HG02571 (cell line): ENCODE data around the gene HLCS.

ENCODE experiments used
- ATAC-seq: cut with Tn5 transposase; IDR thresholded peaks from one replicate; pipeline ENCODE4 v1.9.1; 2021; ENCODE audit warnings: mild to moderate bottlenecking, moderate library complexity; ENCODE audit not compliant: unreplicated experiment

Gene HLCS

DNA sequence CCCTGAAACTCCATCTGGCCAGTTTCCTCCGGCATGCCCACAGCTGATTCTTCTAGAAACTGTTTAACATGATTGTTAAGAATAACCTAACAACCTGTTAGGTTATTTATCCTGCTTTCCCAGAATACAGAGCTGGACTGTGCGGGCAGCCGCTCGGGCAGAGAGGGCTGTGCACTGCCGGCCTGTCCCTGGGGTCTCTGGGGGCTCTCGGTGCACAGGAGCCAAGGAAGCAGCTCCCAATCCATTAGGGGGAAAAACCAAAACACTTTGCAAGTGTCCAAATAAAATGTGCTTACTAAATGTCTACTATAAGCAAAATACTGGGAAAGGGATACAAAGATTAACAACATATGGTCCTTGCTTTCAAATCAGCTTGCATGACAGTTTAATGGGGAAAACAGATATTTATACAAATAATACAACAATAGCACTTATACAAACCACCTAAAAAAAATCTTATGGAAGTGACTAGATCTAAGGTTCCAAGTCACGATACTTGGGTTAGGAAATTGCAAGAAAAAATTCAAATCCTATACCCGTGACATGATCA, 50.7 kb downstream of the HLCS start:
- ATAC-seq: no peak

DNA sequence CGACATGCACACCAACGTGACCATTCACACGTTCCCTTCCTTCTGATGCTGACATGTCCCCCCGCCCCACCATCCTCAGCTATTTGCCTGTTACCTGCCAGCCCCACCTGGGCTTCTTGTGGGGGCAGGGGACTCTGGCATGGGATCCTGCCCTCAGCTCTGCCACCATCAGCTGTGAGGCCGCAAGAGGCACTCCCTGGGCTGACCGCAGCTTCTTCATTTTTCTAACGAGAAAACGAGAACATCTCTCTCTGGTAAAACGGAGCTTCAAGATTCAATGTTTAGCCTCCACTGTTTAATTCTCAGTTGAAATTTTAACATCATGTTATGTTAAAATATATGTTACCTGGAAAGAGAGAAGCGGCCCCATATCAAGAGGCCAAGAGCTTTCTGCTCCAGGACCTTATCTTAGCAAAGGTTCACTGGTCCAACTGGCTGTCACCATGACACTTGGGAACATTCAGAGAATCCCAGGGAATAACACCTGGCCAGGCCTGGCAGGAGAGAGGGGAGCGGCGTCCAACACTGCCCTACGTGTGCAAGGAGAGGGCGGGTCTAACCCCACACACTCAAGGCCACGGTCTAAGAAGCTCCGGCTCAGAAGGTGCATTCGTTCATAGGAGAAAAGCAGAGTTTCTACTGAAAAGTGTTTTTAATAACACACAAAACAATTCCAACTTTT, 51.3 kb downstream of the HLCS start:
- no peak for ATAC-seq

DNA sequence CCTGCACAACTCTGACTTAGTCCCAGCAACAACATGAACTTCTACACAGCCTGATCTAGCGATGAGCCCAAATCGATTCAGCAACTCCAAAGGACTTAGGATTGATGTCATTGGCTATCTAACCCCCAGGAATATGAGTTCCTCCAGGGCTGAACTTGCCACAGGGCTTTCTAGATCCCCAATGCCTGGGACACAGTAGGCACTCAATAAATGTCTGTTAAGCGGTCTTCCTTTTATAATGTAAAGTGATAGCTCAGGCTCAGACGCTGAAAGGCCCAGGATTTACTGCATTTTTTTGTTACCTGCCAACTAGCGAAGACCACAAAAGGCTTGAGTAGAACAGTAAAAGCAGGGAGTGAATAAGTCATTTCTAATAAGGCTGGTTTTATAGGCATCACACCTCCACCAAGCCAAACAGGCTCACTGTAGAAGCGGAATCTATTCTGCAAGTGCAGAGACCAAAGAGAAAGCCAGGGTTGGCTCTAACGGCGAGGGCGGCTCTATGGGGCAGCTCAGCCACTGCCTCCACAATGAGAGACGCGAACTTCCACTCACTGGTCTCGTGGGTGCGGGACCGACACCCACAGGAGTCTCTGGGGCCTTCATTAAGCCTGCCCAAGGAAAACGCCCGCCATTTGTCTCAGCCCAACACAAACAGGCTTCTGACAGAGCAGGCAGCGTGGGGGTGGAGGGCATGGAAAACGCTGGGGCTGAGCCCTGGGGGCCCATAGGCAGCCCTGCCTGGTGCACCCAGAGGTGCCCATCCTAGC, 52.0 kb downstream of the HLCS start:
- ATAC-seq: no peak

DNA sequence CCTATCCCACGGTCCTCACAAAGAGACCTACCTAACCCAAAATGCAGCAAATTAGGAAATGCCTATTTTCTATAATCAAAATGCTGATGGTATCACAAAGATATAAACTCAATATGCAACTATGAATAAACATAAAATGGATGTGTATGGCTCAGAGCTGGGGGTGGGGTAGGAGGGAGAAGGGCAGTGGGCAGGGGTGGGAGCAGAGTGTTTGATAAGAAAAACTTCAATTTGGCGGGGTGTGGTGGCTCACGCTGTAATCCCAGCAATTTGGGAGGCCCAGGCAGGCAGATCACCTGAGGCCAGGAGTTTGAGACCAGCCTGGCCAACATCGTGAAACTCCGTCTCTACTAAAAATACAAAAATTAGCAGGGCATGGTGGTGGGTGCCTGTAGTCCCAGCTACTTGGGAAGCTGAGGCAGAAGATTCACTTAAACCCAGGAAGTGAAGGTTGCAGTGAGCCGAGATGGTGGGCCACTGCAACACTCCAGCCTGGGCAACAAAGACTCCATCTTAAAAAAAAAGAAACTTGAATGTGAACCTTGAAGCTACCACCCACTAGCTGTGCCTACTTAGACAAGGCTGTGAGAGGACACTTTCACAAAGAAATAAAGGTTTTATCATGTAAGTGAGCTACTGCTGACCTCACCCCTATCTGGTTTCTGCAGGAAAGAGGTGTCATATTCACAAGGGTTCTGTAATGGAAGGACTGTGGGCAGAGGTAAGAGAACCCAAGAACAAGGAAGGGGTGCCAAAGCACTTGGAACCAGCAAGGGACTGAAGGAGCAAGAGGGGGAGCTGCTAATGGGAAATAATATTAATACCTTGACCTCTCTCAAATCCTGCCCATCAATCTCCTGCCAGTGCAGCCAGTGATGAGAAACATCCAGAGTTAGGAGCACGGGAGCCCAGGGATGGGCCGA, 53.0 kb downstream of the HLCS start:
- ATAC-seq: no peak

DNA sequence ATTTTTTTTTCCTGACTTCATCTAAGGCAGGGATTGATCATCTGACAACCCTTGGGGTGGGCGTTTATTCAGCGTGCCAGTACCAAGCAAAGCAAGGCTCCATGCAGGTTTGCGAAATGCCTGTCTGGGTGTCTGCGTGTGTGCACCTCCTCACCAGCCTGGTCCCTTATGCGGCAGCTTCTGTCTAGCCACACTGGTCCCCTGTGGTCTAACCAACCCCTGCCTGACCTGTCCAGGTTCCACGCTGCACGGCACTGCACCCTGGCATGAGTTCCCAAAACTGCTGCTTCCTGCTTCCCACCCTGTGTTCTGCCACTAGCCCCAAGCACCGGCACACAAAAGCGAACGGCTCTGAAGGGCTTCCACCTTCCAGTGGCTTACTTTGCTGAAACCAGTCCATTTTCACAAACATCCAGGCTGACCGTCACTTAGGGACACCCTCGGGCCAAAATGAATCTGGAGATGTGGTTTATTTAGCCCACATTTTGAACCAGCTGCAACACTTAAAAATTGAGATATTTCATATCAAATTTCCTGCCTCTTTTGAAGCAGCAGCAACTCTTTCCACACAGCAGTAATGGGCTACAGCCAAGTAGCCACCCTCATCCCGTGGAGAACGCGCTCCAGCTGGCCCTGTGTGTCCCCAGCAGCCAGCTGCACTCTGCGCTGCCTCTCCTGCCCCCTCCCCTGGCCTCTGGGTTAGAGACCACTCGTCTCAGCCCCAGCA, 55.7 kb downstream of the HLCS start:
- no peak for ATAC-seq

DNA sequence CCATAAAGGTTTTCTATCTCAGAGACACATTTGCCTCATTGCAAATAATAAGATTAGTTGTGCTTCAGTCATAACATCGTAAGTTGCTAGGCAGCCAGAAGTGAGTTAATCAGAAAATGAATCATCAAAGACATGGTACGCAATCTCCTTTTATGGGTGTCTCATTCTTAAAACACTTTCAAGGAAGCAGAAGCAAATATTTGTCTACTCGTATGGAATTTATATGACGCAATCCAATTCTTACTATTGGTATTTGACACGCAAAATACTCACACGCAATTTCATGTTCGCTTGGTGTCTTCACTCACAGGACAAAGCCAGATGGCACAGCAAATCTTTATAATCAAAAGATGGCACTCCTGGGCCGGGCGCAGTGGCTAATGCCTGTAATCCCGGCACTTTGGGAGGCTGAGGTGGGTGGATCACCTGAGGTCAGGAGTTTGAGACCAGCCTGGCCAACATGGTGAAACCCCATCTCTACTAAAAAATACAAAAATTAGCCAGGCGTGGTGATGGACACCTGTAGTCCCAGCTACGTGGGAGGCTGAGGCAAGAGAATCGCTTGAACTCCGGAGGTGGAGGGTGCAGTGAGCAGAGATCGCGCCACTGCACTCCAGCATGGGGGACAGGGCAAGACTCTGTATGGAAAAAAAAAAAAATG, 56.4 kb downstream of the HLCS start:
- ATAC-seq: no peak

DNA sequence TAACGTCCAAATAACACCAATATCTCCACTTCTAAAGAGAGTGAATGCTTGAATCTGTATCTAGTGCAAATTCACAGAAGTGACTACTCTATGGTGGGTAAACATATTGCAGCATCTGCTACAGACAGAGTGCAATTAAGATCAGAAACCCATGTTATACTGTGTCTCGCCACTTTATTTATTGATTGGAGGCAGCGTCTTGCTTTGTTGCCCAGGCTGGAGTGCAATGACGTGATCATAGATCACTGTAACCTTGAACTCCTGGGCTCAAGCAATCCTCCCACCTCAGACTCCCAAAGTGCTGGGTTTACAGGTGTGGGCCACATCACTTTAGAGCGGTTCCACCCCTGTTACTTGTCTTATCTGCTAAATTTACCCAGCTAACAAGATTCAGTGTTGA, 57.0 kb downstream of the HLCS start:
- no peak for ATAC-seq

DNA sequence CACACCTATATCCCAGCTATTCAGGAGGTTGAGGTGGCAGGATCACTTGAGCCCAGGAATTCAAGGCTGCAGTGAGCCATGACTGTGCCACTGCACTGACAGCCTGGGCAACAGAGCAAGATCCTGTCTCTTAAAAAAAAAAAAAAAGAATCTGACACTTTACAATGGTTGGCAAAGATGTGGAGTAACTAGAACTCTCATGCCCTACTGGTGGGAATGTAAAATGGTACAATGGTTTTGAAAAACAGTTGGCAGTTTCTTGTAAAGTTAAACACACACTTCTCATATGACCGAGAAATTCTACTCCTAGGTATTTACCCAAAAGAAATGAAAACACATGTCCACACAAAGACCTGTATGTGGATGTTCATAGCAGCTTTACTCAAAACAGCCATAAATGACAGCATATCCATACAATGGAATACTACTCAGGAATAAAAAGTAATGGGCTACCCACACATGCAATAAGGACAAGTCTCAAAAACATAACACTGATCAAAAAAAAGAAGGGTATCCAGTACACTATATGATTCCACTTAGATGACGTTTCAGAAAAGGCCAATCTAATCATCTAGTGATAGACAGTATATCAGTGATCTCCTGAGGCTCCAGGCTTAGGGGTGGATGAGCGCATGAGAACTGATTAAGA, 58.1 kb downstream of the HLCS start:
- ATAC-seq: no peak

DNA sequence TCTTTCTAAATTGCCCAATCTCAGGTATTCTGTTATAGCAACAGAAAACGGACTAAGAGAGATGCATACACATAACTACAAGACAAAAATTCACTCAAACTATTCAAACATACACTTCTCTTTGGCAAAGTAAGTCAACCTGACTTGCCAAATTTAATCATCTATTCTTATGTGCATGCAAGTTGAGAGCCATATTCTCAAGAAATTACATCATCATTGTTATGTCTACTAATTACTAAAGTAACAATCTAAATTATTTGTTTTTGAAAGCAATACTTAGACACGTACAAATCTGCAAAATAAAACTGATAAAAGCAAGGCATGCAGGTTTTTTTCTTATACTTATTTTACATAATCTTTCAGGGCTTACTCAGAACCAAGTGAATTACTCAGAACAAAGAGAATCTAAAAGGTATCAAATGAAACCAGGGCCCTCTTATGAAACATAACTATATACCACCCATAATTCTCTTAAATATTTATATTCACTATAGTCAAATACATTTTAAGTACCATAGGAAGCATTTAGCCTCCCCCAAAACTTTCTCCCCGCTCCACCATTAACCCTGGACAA, 62.3 kb downstream of the HLCS start:
- no peak for ATAC-seq

DNA sequence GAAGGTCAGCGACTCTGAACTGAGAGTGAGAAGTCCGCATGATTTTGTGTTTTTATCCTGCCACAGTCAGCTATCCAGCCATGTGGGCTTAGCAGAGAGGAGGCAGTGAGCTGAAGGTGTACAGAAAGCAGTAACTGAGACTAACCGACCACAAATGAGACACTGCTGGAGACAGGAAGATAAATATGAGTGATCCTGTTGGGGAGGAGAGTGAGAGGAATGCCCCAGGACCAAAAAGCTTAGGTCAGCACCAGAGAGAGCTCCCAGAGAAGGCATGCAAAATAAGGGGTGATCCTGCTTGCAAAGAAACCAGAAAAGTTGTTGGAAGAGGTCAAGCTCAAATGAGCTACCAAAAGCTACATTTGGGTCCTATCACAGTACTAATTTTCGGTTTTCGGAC, 63.7 kb downstream of the HLCS start:
- no peak for ATAC-seq

DNA sequence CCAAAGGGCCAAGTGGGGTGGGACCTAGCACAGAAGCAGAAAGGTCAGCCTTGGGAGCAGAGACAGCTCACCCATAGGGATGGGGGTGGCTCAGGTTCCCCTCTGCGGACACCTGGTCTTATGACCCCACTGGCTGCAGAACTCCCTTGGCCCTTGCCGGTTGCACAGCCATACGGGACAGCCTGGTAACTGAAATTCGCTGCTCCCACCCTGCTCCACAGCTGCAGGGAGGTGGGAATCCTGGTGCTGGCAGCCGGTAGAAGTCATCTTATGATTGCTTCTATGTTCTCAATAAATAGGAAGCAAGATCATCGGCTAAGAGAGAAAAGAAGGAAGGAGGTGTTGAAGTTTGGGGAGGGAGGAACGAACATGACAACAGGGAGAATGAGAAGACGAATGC, 64.1 kb downstream of the HLCS start:
- ATAC-seq: no peak

DNA sequence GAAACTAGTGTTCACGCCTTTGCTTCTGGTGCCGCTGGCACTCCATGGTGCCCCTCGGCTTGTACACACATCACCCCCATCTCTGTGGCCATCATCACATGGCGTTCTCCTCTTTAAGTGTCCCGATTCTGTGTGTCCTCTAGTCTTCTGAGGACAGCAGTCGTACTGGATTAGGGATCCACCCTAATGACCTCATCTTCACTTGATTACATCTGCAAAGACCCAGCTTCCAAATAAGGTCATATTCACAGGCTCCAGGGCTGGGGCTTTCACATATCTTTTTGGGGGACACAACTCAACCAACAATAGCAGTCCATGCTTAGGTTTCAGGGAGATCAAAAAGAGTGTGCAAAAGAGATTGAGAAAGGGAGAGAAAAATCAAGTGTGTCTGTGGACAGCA, 64.9 kb downstream of the HLCS start:
- no peak for ATAC-seq

DNA sequence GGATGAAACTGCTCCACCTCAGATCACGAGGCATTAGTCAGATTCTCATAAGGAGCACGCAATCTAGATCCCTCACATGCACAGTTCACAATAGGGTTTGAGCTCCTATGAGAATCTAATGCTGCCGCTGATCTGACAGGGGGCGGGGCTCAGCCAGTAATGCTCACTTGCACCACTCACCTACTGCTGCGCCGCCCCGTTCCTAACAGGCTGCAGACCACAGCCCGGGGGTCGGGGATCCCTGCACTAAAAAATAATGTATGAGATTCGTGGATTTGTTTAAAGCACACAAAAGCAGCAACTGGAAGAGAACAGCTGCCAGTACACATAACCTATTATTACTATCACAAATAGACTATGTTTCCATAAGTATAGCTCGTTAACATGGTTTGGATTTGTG, 72.9 kb downstream of the HLCS start:
- no peak for ATAC-seq

DNA sequence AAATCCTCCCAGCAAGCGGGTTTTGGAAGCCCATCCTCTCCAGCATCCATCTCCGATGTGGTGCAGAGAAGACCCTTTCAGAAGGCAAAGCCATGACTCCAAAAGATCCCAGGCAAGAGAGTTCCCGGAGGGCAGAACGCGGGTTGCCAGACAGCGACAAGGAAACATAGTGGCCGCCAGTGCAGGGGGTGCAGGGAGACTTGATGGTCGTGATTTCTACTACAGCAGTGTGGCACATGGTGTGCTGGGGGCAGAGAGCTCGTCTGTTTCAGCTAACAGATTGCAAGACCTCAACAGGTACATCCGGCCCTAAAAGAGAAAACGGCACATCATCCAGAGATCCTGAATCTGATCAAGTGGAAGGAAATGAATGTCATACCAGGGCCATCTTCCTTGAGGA, 74.3 kb downstream of the HLCS start:
- ATAC-seq: no peak

DNA sequence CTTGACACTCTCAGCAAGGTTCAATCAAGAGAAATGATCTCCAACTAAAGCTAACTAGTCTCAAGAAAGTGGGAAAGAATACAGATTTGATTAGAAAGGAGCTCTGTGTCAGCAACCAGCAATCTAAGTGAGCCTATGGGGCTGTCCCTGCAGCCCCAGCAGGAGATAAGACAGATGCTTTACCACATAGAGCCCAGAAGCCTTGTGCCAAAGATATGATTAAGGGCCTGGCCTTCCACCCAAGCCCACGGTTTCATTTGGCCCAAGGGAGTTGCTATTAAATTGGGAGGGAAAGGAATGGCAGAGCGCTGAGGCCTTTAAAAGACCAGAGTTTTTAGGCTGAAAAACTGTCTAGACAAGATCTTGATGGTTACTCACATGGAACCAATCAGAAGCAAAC, 74.8 kb downstream of the HLCS start:
- ATAC-seq: no peak

DNA sequence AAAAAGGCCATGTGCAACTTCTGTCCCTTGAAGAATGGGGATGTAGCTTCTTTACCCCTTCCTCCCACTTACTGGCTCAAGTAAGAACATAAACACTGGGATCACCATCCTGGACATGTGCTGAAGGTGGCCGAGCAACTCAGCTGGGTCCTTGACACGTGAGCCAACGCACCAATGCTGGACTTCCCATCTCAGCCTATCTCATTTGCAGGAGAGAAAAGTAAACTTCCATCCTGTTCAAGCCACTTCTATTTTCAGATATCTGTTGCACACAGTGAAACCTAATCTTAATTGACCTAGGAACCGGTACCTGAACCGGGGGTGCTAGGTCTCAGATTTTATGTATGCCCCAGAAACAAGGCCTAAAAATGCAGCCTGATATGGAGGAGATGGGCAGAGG, 75.3 kb downstream of the HLCS start:
- ATAC-seq: no peak

DNA sequence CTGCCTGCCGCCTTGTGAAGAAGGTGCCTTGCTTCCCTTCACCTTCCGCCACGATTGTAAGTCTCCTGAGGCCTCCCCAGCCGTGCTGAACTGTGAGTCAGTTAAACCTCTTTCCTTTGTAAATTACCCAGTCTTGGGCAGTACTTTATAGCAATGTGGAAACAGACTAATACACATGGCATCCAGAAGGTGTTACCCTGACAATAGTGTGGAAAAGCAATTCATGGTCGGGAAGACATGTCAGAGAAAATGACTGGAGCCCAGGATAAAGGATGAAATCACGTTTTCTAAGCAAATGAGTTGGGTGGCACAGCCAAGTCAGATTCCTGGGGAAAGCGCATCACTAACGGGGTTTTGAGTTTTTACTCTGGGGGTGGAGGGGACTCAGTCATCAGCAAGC, 76.4 kb downstream of the HLCS start:
- ATAC-seq: no peak

DNA sequence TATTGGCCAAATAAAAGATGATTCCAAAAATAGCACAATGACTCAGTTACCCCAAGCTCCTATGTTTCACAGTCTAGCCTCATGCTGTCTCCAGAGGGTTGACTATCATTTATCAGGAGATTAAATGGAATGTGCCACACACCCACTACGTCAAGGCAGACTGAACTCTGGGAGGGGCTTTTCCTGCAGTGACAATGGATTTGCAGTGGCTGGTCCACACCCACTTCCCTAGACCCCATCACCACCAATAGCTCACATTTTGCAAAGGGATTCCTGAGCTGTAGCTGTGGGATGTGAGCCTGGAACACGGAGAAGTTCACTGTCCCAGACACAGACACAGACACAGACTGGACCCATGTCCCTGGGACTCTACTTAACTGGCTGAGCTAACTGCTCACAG, 77.1 kb downstream of the HLCS start:
- no peak for ATAC-seq

DNA sequence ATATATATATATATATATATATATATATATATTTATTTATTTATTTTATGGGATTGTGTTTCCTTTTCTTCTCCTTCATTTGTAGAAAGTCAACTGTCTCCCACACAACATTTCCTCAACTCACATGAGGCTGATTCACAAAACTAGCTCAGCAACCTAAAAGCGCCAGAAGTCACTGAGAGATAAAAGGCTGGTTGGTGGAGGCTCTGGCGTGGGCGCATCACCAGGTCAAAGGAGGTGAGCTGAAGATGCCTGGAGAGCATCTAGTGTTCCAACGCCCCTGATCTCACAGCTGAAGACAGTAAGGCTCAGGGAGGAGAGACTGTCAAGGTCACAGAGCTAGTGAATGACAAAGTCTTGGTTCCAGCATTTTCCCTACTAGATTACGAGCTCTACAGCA, 78.0 kb downstream of the HLCS start:
- no peak for ATAC-seq
